ENCODE data around the gene CHKB.

CHKB gene

DNA sequence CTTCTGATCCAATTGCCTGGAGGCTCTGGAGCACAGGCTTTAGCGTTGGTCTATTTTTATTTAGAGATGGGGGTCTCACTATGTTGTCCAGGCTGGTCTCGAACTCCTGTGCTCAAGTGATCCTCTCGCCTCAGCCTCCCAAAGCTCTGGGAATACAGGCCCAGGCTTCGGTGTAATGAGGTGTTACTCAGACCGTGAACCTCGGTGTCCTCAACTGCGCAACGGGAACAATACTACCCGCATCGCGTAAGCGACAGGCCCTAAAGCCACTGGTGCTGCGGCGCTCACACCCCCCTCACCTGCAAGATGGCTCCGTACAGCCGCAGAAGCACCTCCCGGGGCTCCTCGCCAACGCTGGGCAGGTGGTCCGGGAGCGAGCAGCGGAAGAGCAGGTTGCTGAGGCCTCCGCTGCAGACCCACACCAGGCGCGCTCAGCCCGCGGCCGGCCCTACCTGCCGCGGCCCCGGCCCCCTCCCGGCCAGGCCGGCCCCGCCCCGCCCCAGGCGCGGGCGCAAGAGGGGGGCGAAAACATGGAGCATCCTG lies 628 bp downstream of the CHKB start:
- DNase-seq (ENCODE audit: insufficient read length, low spot score) (no peak), FAIRE-seq (no peak)
- TF ChIP-seq, protein P1, sequence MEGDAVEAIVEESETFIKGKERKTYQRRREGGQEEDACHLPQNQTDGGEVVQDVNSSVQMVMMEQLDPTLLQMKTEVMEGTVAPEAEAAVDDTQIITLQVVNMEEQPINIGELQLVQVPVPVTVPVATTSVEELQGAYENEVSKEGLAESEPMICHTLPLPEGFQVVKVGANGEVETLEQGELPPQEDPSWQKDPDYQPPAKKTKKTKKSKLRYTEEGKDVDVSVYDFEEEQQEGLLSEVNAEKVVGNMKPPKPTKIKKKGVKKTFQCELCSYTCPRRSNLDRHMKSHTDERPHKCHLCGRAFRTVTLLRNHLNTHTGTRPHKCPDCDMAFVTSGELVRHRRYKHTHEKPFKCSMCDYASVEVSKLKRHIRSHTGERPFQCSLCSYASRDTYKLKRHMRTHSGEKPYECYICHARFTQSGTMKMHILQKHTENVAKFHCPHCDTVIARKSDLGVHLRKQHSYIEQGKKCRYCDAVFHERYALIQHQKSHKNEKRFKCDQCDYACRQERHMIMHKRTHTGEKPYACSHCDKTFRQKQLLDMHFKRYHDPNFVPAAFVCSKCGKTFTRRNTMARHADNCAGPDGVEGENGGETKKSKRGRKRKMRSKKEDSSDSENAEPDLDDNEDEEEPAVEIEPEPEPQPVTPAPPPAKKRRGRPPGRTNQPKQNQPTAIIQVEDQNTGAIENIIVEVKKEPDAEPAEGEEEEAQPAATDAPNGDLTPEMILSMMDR (IDR thresholded peaks at IDR 0.05; ENCODE audit: insufficient read depth, missing control alignments) = no peak

DNA sequence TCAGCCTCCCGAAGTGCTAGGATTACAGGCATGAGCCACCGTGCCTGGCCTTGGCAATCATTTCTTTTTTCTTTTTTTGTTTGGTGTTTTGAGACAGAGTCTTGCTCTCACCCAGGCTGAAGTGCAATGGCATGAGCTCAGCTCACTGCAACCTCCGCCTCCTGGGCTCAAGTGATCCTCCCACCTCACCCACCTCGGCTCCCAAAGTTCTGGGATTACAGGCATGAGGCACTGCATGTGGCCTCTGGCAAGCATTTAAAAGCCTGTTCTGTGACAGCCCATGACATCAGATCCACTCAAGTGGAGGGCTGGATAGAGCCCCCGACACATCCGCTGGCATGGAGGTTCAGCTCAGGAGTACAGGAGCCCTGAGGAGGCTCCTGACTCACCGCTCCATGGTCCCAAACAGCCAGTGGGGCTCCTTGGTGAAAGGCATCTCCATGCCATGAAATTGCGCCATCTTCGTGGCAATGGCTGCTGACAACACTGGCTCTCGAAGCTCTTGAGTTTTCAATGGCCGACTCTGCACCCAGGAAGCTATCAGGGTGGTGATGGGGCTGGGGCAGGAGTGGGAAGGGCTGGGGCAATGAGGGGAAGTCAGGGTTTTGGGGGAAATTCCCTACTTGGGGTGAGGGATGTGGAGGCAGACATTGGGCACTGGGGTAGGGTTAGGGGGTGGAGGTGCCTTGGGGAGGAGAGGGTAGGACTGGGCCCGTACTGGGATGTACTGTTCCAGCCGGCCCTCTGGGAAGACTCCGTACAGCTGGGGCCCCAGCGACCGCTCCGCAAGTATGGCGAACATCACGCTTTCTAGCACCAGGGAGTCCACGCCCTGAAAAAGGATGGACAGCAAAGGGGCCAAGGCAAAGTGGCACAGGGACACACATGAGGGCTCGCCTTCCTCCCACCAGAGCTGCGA lies 1.4 kb downstream of the CHKB start:
- DNase-seq (ENCODE audit: insufficient read length, low spot score) (no peak), FAIRE-seq (no peak)
- TF ChIP-seq, protein P1 (IDR thresholded peaks at IDR 0.05; ENCODE audit: insufficient read depth, missing control alignments) = no peak

DNA sequence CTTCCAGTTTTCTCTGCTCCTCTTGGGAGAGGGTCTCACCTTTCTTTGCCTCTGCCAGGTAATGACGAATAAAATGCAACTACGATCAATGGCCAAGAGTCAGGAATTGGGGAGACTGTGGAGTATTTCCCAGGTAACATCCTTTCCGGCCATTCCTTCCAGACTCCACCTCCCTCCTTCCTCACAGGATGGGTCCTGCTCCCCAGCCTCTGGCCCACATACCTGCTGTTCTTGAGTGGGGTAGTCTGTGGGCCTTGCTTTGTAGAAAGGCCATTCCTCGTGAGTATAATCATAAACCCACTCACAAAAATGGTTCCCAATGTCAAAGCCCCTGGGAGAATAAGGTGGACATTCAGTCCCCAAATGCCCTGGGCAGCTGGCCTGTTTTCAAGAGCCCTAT lies 2.9 kb downstream of the CHKB start:
- FAIRE-seq (no peak), DNase-seq (ENCODE audit: insufficient read length, low spot score) (no peak)
- TF ChIP-seq, protein P1 (IDR thresholded peaks at IDR 0.05; ENCODE audit: insufficient read depth, missing control alignments) = no peak

DNA sequence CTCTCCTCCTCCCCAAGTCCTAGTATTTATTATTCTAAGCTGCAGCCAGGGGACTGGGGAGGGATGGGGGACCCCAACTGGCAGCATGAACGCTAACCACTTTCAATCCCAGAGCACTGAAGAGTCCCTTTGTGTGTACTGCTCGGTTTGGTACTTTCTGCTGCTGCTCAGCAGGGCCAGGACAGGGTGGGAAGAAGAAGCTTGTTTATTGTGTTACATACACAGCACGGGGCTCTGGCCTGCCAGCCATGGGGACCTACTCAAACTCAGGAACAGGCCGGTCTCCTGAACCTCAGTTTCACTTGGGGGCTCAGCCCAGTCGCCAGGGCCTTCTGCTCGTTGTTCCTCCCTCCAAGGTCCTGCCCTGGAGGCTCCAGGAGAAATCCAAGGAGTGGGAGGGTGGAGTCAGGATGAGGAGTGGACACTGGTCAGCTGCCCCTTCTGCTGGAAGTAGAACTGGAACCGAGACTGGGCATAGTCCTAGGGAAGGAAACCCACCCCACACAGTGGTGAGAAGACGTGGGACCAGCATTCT lies 3.8 kb downstream of the CHKB start:
- no peak for DNase-seq (ENCODE audit: insufficient read length, low spot score)
- TF ChIP-seq, protein P1 (IDR thresholded peaks at IDR 0.05; ENCODE audit: insufficient read depth, missing control alignments) = no peak
- FAIRE-seq = no peak

DNA sequence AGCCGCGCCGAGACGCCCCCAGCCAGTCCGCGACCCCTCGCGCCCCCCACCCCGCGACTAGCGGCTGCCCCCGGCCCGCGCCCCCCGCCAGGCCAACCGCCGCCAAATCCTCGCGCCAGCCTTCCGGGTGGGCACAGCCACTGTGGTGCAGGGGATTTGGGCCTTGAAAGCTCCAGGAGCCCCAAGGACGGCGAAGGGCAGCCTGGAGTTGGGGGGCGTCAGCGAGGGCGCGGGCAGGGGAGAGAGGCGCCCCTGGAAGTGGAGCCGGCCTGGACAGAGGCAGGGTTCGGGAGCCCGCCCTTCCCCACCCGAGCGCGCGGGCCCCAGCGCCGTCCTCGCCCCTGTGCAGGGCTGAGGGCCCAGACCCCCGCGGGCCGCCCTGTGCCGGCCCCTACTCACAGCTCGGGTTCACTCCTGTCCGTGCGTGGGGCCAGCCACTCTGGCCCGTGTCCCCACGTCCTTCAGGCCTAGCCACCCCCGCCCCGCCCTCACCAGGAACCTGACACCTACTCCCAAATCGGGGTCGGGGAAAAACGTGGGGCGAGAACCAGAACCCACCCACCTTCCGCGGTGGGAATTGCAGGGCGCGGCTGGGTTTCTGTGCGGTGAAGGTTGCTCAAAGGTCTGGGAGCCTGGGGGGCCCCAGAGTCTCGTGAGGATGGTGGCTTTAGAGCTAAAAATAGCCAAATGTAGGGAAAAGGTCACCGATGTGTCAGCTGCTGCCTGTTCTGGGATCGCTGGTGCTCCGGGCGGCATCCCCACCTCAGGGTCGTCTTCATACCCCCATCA lies 4.5 kb downstream of the CHKB start, which contains the start of gene CPT1B:
Gene CPT1B (minus strand): TSS at position 441 of the 789 bp plus-strand sequence. CDS start 512 bp downstream, outside the sequence.
- TF ChIP-seq, protein P1 (IDR thresholded peaks at IDR 0.05; ENCODE audit: insufficient read depth, missing control alignments) = no peak
- no peak for FAIRE-seq
- DNase-seq (ENCODE audit: insufficient read length, low spot score) = no peak

DNA sequence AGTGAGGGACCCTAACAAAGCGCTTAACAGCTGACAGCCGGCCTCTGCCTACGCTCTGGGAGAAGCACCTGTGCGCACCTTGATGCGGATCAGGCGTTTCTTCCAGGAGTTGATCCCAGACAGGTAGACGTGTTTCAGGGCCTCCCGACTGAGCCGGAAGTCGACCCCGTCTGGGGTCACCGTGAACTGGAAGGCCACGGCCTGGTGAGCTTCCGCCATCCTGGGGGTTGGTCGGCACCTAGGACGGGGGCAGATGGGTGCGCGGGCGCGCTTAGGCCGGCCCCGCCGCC lies 5.0 kb downstream of the CHKB start:
- DNase-seq (ENCODE audit: insufficient read length, low spot score) = no peak
- TF ChIP-seq, protein P1 (IDR thresholded peaks at IDR 0.05; ENCODE audit: insufficient read depth, missing control alignments) = no peak
- no peak for FAIRE-seq
